ENCODE measurements around the gene AUNIP. TPM values are rescaled to one million over a fixed set of nuclear protein-coding genes. Genes with fewer than 3 reads are reported as not detected.

Gene AUNIP
- total RNA-seq, 1 experiment from 2014 or later, result 8.7 TPM

- DNase-seq (ENCODE audit: low read depth), result no peak
These were observed 29.2 kb upstream of the AUNIP start for GRCh38 chr1:25888426-25888987.

- DNase-seq (ENCODE audit: low read depth), result no peak
These were observed 26.3 kb upstream of the AUNIP start for GRCh38 chr1:25885602-25886001.

- DNase-seq (ENCODE audit: low read depth), result no peak
These were observed 22.0 kb upstream of the AUNIP start for GRCh38 chr1:25881266-25881665.

- DNase-seq (ENCODE audit: low read depth), result no peak
These were observed 21.3 kb upstream of the AUNIP start for GRCh38 chr1:25880518-25880917.

- no peak for DNase-seq (ENCODE audit: low read depth)
These were observed 20.4 kb upstream of the AUNIP start for GRCh38 chr1:25879675-25880074.

- DNase-seq (ENCODE audit: low read depth), result no peak
These were observed 19.4 kb upstream of the AUNIP start for GRCh38 chr1:25878690-25879089.

- no peak for DNase-seq (ENCODE audit: low read depth)
These were observed 17.9 kb upstream of the AUNIP start for GRCh38 chr1:25877155-25877554.

GRCh38 chr1:25876693-25877077 lies 17.4 kb upstream of the AUNIP start:
- DNase-seq (ENCODE audit: low read depth), result no peak

- no peak for DNase-seq (ENCODE audit: low read depth)
These were observed 16.8 kb upstream of the AUNIP start for GRCh38 chr1:25875856-25876692.

GRCh38 chr1:25875154-25875855 lies 16.0 kb upstream of the AUNIP start, which contains the start of gene PAQR7:
Gene PAQR7 (minus strand): TSS chr1:25875708. CDS start chr1:25863839, 11,869 bp downstream.
- peak; percentile 79 for DNase-seq (ENCODE audit: low read depth)

- DNase-seq (ENCODE audit: low read depth), result no peak
These were observed 15.4 kb upstream of the AUNIP start for GRCh38 chr1:25874635-25875153.

GRCh38 chr1:25874209-25874608 lies 15.0 kb upstream of the AUNIP start:
- DNase-seq (ENCODE audit: low read depth), result no peak

- peak; percentile 41 for DNase-seq (ENCODE audit: low read depth)
These were observed 13.9 kb upstream of the AUNIP start for GRCh38 chr1:25873120-25873519.

- DNase-seq (ENCODE audit: low read depth), result no peak
These were observed 13.5 kb upstream of the AUNIP start for GRCh38 chr1:25872713-25873112.

- no peak for DNase-seq (ENCODE audit: low read depth)
These were observed 12.6 kb upstream of the AUNIP start for GRCh38 chr1:25871704-25872494.

GRCh38 chr1:25871086-25871703 lies 11.9 kb upstream of the AUNIP start:
- DNase-seq (ENCODE audit: low read depth), result no peak

GRCh38 chr1:25870614-25871013 lies 11.4 kb upstream of the AUNIP start:
- DNase-seq (ENCODE audit: low read depth), result no peak

- no peak for DNase-seq (ENCODE audit: low read depth)
These were observed 10.8 kb upstream of the AUNIP start for GRCh38 chr1:25869909-25870606.

- DNase-seq (ENCODE audit: low read depth), result no peak
These were observed 8.1 kb upstream of the AUNIP start for GRCh38 chr1:25867210-25867991.

GRCh38 chr1:25866288-25866687 lies 7.0 kb upstream of the AUNIP start:
- DNase-seq (ENCODE audit: low read depth), result no peak

Data from RPMI7951 (cell line).